SKM-1 treated with dmso at 0.1 percent for 144 hours (cell line): ENCODE measurements around the gene SMPD1.
A peak's percentile ranks its signal among the peaks of the same experiment; 100 is the strongest.

Experiments
- DNase-seq: peaks from one replicate; lab custom pipeline; 2025; ENCODE audit not compliant: unreplicated experiment; lab: John Stamatoyannopoulos, UW

The SMPD1 gene

DNA sequence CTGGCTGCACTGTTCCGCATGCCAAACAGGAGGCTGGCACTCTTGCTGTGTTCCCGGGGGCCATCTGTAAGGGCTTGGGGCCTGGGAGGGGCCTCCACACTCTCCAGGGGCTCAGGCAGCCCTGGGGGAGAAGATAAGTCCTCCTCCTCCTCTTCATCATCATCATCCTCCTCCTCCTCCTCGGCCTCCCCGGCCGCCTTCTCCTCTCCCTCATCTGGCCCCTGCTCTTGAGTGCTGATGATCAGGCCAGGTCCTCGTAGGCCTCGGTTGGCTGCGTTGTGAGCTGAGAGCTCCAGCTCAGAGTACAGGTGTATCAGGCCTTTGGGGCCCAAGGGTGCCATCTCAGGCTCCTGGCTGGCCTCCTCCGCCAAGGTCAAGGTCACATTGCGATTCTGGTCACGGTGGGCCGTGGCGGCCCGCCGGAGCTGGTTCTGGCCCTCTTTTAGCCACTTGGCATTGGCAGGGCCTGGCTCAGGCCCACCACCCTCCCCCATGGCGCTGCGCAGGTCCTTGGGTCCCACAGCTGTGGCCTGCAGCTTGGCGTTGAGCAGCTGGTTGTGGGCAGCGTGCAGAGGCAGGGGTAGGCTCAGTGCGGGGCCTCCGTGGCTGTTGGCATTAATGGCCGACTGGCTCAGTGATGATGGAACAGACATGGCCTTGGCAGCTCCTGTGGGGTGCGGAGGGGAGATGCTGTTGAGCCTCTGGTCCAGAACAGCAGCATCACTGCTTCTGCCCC, 20.6 kb downstream of the SMPD1 start:
- DNase-seq = no peak

DNA sequence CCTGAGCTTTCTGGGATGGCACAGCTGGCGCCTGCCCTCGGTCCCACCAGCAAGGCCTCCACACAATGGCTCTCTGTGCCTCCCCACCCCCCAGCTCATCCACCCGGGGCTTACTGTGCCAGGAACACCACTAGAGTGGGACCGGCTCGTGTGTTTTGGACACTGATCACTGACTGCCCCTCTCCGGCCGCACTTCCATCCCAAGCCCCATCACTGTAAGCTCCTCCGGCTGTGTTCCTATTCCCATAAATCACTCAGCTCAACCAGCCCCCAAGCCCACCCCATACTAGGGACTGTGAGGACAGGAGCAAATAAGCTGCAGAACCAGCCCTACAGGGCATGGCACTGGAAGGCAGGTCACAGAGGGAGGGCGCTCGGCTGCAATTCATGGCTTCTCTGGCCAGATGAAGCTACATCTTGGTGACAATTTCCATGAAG, 21.3 kb downstream of the SMPD1 start:
- no peak for DNase-seq

DNA sequence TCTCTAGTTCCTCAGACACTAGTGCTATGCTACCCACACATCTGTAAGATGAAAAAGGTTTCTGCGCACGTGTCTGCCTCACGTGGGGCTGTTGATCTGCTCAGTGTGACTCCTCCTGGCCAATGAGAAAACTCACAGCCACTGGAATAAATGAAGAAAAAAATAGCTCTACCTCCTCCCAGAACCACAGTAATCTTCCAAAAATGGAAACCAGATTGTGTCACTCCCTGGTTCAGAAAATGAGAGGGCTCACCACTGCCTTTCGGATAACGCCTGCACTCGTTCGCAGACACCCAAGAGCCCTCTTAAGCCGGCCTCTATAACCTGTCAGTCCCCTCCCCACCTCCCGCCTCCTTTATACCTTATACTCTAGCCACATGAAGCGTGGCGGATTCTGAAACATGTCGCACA, 23.5 kb downstream of the SMPD1 start:
- no peak for DNase-seq

DNA sequence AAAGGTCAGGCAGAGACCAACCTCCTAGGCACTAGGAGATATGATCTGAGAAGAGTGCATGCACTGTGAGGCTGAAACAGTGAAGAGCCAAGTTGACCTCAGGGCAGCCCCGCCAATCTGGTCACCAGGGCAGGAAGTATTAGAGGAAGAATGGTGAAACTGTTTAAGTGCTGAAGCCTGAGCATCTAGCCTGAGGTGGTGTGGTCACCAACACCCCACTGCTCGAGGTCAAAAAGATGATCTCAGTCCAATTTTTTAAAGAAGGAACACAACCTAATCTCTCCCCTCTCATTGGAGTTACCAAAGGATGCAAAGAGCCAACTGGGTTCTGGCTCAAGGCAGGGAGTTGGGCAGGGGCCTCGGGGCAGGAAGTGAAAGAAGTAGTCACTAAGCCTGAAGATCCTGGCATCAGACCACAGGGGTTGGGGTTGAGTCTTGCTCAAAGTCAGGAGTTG, 24.6 kb downstream of the SMPD1 start:
- peak; percentile 92 for DNase-seq

DNA sequence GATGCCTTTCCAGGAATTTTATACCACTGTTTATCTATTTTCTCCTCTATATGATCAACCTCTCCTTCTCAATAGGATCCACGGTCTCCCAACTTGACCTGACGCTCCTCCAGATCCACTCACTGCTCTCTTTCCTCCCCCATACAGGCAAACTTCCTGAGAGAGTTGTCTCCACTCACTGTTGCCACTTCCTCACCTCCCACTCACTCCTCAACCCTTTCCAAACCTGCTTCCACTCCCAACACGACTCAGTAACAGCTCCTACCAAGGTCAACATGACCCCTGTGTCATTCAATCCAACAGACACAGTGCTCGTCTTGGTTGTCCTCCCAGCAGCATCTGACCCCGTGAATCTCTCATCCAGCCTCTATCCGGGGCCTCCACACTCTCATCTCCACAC, 25.5 kb downstream of the SMPD1 start:
- DNase-seq = no peak

DNA sequence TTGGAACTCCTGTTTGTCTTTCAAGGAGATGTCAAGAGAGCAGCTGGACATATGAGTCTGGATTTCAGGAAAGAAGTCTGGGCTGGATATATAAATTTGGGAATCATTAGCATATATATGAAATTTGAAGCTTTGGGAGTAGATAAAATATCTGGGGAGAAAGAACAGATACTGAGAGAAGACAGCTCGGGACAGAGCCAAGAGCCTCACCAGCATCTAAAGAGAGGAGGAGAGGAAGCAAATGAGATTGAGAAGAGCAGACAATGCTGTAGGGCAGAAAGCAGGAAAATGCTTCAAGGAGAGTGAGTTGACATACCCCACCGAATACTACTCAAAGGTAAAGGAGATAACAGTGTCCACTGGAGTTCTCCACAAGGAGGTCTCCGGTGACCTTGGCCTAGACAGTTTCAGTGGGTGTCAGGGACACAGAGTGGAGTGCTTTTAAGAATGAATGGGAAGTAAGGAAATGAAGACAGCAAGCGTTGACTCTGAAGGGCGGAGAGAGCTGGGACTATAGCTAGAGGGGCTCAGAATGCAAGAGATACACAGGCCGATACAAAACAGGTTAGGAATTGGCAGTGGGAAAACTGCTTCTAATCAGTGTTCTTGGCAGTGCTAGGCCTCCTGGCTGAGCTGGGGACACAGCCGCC, 27.8 kb downstream of the SMPD1 start:
- no peak for DNase-seq

DNA sequence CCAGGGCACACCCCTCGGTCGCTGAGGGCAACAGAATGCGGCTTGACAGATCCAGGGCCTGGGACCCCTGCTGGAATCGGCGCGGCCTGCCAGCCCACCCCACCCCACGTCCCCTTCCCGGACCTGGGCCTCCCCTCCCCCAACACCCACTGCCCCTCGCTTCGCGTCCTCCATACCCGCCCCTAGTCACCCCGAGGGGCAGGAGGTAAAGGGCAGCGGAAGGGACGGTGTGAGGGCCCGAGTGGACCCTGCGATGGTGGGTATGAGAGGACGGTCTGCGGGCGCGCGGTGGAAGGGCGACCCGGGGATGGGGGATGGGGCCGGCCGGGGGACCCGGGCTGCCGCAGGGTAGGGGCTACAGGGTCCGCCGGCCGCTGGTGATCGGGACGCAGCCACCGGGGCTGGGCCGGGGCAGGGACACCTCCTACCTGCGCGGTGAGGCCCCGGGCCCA, 28.3 kb downstream of the SMPD1 start:
- DNase-seq = no peak

DNA sequence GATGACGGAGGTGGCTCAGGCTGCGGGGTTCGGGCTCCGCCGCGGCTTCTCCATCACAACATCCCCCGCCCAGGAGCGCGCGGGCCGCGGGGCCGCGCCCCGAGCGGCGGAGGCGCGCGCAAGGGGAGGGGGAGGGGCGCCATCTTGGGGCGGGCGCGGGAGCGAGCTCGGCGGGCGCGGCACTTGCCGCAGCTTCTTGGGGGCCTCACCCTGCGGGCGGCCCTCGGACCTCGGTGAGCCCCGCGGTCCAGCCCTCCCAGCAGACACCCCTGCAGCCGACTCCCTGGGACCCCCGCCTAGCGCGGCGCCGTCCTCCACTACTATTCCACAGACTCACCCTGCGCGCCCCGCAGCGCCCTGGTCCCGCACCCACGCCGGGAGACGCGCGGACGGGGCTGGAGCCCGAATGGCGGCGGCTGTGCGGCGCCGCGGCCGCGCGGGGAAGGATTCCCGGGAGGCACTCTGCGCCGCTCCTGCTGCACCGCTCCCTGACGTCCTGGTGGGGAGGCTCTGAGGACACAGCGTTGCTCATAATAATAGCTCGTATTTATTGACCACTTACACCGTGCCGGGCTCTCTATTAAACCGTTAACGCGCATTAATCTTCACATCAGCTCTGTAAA, 28.8 kb downstream of the SMPD1 start, which contains the start of gene APBB1:
APBB1 (minus strand) TSS at position 86 of the 623 bp plus-strand sequence. CDS start 7,747 bp downstream, outside the sequence.
- DNase-seq = peak; percentile 31

DNA sequence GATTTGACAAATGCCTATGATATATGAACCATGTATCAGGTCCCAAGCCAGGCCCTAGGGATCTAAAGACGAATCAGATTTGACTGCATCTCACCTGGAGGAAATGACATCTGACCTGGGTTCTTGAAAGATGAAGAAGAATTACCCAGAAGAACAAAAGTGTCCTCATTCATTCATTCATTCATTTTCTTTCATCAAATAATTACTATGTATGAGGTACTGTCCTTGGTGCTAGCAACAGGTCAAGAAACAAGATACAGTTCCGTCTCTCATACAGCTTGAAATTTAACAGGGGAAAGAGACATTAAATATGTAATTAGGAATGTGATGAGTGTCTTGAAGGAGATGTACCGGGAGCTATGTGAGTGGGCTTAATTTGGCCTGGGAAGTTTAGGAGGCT, 30.4 kb downstream of the SMPD1 start:
- DNase-seq = no peak

DNA sequence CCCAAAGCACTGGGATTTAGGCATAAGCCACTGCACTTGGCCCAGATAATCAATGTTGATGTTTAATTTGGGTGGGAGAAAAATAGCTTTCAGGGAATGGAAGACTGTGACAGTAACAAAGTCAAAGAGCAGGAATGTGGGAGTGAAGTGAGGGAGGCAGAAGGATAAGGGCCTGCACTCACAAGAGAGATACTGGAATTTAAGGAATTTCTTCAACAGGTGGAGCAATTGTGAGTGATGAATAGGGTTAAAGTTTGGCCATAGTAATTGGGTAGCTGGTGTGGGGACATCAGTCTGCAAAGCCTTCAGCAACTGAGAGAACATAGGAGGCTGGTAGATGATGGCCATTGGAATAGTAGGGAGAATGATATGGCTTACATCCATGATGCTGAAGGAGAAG, 37.2 kb downstream of the SMPD1 start:
- no peak for DNase-seq

DNA sequence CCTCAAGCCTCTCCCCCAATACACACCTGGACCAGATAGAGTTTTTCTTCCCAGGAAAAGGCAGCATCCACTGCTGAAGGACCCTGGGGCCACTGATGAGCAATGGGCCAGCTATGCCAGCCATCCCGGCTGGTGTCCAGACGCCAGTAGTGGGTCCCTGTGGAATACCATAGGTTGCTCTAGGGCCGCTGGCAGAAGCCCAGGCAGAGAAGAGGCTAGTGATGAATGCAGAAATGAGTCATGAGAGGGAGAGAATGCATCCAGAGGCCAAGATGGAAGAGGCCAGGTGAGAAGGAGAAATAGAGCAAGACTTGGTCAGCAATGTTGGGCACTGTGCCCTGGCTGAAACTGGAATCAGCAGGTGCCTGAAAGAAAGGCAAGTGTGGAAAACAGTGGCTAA, 41.6 kb downstream of the SMPD1 start:
- no peak for DNase-seq

DNA sequence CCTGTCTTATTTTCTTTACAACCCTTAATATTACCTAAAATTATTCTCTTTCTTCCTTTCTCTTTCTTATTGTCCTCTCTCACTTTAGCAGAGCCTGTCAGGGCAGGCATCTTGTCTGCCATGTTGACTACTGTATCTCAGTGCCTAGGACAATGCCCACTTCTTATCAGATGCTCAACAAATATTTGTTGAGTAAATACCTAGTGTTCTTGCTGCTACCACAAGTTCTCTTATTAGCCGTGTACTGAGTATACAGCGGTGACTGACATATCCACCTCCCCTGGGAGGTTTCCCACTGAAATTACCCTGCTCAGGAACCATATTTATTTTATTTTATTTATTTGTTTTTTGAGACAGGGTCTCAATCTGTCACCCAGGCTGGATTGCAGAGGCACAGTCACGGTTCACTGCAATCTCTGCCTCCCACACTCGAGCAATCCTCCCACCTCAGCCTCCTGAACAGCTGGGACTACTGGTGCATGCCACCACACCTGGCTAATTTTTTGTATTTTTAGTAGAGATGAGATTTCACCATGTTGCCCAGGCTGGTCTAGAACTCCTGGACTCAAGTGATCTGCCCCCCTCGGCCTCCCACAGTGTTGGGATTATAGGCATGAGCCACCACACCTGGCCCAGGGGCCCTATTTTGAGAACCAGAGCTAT, 43.9 kb downstream of the SMPD1 start:
- no peak for DNase-seq

DNA sequence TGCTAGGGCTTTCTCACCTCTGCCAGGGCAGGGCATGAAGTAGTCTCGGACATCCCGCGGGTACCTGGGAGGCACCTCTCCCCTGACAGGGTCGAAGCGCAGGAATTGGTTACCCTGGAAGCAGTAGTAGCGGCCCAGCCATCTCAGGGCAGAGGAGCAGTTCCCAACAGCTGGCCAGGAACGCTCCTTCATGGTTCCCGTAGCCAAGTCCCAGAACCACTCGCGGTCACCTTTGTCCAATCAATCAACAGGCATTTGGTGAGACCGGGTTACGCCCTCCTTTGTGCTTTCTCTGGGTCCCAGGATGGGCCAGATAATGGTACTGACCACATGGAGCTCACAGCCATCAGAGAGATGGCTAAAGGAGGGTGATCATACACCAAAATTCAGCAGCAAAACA, 47.1 kb downstream of the SMPD1 start:
- no peak for DNase-seq

DNA sequence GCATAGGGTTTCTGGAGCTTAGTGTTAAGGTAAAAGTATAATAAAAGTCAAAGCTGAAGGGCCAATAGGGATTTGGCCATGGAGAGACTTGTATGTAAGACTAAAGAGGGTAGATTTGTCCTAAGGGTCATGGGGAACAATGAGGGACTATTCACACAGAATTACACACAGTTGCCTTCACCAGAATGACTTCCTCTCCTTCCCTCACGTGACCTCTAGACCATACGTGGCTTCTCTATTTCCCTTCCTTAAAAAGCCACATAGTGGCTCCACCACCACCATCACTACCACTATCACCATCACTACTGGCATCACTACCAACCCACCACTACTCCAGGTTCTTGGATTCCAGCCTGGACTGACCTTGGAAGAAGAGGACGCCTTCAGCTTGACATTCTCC, 47.7 kb downstream of the SMPD1 start:
- peak; percentile 73 for DNase-seq

DNA sequence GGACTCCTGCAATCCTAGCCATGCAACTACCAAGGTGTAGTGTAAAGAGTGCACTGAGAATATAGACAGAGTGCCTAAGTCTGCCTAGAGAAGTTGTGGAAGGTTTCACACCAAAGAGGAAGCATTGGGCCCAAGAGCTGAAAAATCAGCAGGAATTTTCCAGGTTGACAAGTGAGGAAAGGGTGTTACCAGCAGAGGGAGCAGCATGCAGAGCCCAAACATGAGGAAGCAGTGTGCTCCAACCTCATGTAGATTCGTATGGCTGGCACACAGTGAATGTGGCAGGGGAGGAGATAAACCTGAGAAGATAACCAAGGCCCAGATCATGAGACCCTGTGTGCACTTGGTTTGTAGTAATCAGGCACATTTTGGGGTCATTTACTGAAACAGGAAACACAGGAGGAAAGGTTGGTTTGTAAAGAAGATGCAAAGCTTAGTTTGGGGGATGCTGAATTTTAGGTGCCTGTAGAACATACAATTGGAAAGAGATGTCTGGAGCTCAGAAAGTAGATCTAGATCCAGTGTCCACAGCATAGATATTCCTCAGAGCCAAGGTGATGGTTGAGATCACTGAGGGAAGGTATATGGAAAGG, 48.8 kb downstream of the SMPD1 start:
- peak; percentile 69 for DNase-seq

DNA sequence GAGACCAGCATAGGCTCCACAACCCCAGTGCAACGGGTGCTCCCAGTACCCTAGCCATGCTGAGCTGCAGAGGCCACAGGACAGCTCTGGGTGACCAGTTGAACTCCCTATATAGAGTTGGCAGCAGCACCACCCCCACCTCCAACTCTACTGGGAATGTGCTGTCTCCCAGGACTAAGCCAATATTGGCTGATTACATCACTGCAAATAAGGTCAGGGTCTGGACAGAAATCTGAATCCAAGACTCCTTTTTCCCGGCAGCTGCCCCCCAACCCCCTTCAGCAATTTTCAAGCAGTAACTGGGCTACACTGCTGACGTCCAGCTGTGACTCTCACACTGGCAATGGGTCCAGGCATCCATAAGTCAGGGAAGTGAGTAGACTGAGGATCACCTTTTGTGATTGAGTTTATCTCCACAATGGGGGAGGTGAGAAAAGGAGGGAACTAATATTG, 50.7 kb downstream of the SMPD1 start, which contains the start of gene HPX:
HPX (minus strand) TSS at position 82 of the 453 bp plus-strand sequence; CDS start at position 58, 24 bp downstream.
- no peak for DNase-seq

DNA sequence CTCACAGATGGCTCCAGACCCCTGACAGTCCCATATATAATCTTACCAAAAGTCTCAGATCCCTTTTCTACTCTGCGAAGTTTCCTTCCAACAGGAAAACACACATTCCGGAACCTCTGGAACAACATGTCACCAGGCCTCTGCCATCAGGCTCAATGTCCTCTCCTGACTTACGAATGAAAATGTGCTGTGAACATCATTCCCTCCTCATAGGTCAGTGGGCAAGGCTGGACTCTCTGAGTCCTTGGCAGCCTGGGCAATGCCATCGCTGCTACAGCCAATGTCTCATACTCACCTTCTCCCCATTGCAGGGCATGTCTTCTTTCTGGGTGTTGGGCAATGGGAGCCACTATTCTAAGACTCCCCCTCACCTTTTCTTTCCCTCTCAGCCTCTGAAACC, 52.2 kb downstream of the SMPD1 start:
- DNase-seq = no peak

DNA sequence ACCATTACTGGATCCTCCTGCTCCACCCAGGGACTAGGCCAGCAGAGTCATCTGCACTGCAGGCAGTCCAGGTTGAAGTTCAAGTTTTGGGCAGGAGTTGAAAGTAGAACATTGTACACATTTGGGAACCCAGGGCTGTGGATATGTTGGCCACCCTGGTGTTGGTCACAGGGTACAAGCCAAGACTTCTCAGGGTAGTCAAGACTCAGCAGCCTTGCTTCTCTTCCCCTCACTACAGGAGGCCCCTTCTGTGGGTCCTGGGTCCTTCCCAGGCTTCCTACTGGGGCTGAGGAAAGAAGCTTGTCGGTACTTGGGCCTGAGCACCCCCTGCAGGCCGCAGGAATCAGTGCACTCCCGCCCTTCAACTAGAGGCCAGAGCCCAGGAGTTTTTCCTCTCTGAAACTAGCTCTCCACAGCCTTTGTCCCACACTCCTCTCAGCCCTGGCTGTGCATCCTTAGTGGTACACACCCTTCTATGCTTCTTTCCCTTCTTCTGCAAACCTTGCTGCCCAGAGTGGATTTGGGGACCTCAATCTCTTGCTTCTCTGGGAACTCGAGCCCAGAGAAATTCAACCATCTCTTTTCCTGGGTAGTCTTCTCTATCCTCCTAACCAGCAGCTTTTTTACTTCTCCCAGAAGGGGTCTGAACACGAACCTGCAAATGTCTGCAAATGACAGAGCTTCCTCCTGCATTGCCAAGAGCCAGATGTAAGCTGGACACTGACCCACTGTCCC, 53.2 kb downstream of the SMPD1 start:
- peak; percentile 59 for DNase-seq
